ENCODE data around the gene PLA2G15. TPM values are rescaled to one million over a fixed set of nuclear protein-coding genes. Genes with fewer than 3 reads are reported as not detected.

Gene PLA2G15
- total RNA-seq, 1 donor from 2014 or later, result 35.5 TPM

DNA sequence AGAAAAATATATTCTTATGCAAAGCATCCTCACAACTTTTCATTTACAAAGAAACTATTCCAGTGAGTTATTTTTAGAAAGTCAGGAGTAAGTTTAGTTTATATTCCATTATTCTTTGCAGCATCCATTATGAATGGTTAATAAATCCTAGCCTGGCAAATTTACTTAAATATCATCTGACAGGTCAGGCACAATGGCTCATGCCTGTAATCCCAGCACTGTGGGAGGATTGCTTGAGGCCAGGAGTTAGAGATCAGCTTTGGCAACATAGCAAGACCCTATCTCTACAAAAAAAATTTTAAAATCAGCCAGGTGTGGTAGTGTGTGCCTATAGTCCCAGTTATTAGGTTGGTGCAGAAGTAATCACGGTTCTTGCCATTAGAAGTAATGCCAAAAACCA, 22.1 kb upstream of the PLA2G15 start:
- Histone ChIP-seq H3K4me3 (no peak overlapping the region), H3K36me3 (no peaks in the 10 kb centered on the region), H3K27ac (replicated peaks) (no peak overlapping the region), H3K9me3 (replicated peaks) (no peaks in the 10 kb centered on the region), H3K27me3 (ENCODE audit: low read depth) (no peaks in the 10 kb centered on the region), H3K4me1 (peaks cover 13% of the 10 kb centered on the region)
- intact Hi-C loops (cut with micrococcal nuclease), result no loop called here
- TF ChIP-seq, protein P1, sequence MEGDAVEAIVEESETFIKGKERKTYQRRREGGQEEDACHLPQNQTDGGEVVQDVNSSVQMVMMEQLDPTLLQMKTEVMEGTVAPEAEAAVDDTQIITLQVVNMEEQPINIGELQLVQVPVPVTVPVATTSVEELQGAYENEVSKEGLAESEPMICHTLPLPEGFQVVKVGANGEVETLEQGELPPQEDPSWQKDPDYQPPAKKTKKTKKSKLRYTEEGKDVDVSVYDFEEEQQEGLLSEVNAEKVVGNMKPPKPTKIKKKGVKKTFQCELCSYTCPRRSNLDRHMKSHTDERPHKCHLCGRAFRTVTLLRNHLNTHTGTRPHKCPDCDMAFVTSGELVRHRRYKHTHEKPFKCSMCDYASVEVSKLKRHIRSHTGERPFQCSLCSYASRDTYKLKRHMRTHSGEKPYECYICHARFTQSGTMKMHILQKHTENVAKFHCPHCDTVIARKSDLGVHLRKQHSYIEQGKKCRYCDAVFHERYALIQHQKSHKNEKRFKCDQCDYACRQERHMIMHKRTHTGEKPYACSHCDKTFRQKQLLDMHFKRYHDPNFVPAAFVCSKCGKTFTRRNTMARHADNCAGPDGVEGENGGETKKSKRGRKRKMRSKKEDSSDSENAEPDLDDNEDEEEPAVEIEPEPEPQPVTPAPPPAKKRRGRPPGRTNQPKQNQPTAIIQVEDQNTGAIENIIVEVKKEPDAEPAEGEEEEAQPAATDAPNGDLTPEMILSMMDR (IDR thresholded peaks at IDR 0.05; ENCODE audit: borderline replicate concordance), result no peak
- no peak for DNase-seq

DNA sequence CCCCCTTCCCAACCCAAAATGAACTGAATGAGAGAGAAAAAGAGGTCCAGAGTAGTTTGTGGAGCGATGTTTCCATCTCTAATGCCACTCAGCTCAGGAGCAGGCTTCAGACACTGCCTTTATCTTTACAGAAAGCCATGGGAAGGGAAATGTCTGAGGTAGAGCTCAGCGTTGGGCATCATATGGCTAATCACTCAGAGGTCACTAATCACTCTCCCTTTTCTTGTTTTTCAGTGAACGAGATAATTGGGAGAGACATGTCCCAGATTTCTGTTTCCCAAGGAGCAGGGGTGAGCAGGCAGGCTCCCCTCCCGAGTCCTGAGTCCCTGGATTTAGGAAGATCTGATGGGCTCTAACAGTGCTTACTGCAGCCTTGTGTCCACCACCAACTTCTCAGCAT, 19.1 kb upstream of the PLA2G15 start:
- intact Hi-C loops (cut with micrococcal nuclease), result loop anchor here (5.0 kb wide), 1 partner anchor 79 kb away; no protein-coding TSS in a partner anchor
- peaks cover 26% of the 10 kb centered on the region for H3K4me1 ChIP-seq
- no peaks in the 10 kb centered on the region for H3K9me3 ChIP-seq (replicated peaks)
- no peaks in the 10 kb centered on the region for H3K27me3 ChIP-seq (ENCODE audit: low read depth)
- H3K36me3 ChIP-seq, result no peaks in the 10 kb centered on the region
- no peak overlapping the region for H3K4me3 ChIP-seq
- no peak overlapping the region for H3K27ac ChIP-seq (replicated peaks)
- TF ChIP-seq, protein P1 (IDR thresholded peaks at IDR 0.05; ENCODE audit: borderline replicate concordance), result no peak
- DNase-seq, result no peak

DNA sequence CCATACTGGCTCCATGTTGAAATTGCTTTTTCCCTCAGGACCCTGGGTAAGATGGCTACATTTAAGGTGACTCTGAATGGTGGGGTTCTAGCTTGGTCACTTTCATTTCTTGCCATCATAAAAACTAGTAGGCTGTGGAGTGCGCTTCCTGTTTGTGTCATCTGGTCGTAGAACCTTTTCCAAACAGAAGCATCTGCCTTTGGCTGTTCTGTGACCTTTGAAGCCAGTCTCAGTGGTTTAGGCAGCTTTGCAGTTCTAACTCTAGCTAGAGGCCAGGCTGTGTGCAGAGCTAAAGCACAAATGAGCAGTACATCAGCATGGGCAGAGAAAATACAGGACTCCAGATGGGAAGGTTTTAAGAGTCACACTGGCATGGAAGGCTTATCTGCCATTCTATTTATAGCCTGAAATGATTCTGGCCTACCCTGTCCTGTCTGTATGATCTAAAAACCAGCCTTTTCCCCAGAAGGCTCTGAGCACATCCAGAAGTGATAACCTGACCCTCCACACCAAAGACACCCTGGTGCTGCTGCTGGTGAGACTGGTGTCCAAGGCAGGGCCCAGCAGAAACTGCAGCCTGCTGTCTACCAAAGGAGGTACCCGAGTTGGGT, 17.9 kb upstream of the PLA2G15 start:
- Histone ChIP-seq H3K4me1 (peaks cover 26% of the 10 kb centered on the region), H3K4me3 (no peak overlapping the region), H3K27me3 (ENCODE audit: low read depth) (no peaks in the 10 kb centered on the region), H3K9me3 (replicated peaks) (no peaks in the 10 kb centered on the region), H3K36me3 (no peaks in the 10 kb centered on the region), H3K27ac (replicated peaks) (peak overlapping the region; percentile 54)
- TF ChIP-seq, protein P1 (IDR thresholded peaks at IDR 0.05; ENCODE audit: borderline replicate concordance), result no peak
- DNase-seq, result no peak
- intact Hi-C loops (cut with micrococcal nuclease), result loop anchor here (5.0 kb wide), 1 partner anchor 80 kb away; no protein-coding TSS in a partner anchor

DNA sequence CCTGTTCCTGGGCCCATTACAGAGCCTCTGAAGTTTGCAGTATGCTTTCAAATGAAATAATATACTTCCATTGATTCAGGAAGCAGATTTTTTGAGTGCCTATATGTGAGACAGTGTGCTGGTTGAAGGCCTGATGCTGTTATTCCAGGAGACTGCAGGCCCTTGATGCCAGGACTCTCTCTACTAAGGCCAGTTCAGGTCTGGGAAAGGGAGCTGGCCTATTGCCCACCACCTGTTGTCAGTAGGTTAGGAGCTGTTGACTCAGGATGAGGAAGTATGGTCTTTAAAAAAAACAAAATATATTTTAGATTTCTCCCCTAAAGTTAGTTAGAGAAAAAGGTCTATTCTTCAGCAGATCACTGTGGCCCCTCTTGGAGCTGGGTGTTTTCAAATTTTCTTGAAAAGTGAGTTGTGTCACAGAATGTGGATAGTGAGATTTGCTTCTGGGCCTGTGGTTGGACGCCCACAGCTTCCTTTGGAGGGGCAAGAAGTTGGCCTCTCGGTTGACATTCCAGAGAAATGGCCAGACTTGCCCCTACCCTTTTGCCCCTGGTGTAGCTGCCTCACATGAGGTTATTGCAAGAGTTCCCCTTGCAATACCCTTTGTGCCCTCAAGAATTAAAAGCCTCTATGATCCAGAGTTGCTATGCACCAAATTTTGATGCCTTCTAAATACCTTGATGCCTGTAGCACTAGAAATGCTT, 17.2 kb upstream of the PLA2G15 start:
- TF ChIP-seq, protein P1 (IDR thresholded peaks at IDR 0.05; ENCODE audit: borderline replicate concordance), result no peak
- intact Hi-C loops (cut with micrococcal nuclease), result loop anchor here (5.0 kb wide), 1 partner anchor 81 kb away; no protein-coding TSS in a partner anchor
- H3K4me3 ChIP-seq, result no peak overlapping the region
- no peaks in the 10 kb centered on the region for H3K9me3 ChIP-seq (replicated peaks)
- H3K36me3 ChIP-seq, result no peaks in the 10 kb centered on the region
- H3K27ac ChIP-seq (replicated peaks), result peak overlapping the region; percentile 54
- no peaks in the 10 kb centered on the region for H3K27me3 ChIP-seq (ENCODE audit: low read depth)
- H3K4me1 ChIP-seq, result peaks cover 26% of the 10 kb centered on the region
- no peak for DNase-seq

DNA sequence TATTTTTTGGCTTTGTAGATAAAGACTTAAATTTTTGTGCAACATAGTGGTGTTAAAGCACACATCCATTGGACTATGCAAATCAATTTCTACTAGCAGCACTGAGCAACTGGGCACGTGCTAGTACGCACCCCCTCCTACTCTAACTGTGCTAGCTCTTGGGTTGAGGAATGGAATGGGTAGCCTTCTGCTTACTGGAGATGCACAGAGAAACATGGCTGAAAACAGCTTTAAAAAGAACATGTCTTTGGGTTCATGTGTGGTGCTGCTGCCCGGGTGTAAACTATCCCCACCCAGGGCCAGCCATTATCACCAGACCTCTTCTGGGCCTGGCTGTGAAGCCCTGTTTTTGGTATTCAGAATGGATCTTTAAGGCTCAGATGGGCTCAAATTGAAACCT, 16.5 kb upstream of the PLA2G15 start:
- TF ChIP-seq, protein P1 (IDR thresholded peaks at IDR 0.05; ENCODE audit: borderline replicate concordance), result no peak
- intact Hi-C loops (cut with micrococcal nuclease), result loop anchor here (5.0 kb wide), 1 partner anchor 81 kb away; no protein-coding TSS in a partner anchor
- Histone ChIP-seq H3K9me3 (replicated peaks) (no peaks in the 10 kb centered on the region), H3K27me3 (ENCODE audit: low read depth) (no peaks in the 10 kb centered on the region), H3K36me3 (no peaks in the 10 kb centered on the region), H3K4me1 (peaks cover 26% of the 10 kb centered on the region), H3K27ac (replicated peaks) (no peak overlapping the region), H3K4me3 (no peak overlapping the region)
- no peak for DNase-seq
